ENCODE data around the gene KRTAP13-2. TPM values are rescaled to one million over a fixed set of nuclear protein-coding genes. Genes with fewer than 3 reads are reported as not detected.

The KRTAP13-2 gene
- total and polyA plus RNA-seq, 2 of the 8 experiments (the other 6 are each of a cell fraction or from before 2014, with no cell fraction given) = not detected

- no peak for TF ChIP-seq CHD7 (IDR thresholded peaks at IDR 0.05; ENCODE audit: insufficient replicate concordance, low read length)
- no peak for TF ChIP-seq BACH1 (IDR thresholded peaks at IDR 0.05; ENCODE audit: low read length)
Observed at GRCh38 chr21:30348506-30348905, 23.6 kb downstream of the KRTAP13-2 start, which contains the start of gene KRTAP23-1 (continued).

All from H1 (cell line).